ENCODE results near the gene MRPL20.
"Not testable (repeated sequence)": the region's sequence is repeated elsewhere in the genome, so short reads cannot be mapped to it uniquely, and the experiment has no call there.

Gene MRPL20

DNA sequence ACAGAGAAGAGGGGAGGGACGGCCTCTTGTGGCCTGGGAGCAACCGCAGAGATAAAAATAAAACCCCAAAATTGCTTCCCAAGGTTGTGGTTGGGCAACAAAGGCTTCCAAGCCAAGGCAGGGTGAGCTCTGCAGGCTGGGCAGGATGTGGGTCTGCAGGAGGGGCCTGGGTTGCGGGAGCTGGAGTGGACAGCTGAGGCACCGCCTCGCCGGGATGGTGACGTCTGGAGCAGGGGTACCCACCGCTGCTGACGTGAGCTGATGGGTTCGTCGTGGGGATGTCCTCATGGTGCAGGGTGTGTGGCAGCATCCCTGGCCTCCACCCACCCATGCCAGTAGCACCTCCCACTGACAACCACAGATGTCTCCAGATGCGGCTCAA, 35.7 kb downstream of the MRPL20 start:
- no peak overlapping the region for H3K4me3 ChIP-seq (ENCODE audit: low read length)
- no peak overlapping the region for H3K9ac ChIP-seq (ENCODE audit: low read length)
- no peaks in the 10 kb centered on the region for H3K4me1 ChIP-seq (ENCODE audit: control insufficient read depth, low read depth, low read length)
- H3K27ac ChIP-seq (ENCODE audit: low read length) = no peak overlapping the region
- no peaks in the 10 kb centered on the region for H3K27me3 ChIP-seq (ENCODE audit: control insufficient read depth, insufficient read depth, low read length)
- peaks cover 10% of the 10 kb centered on the region for H3K9me3 ChIP-seq (ENCODE audit: control insufficient read depth, low read depth, low read length)
- no peaks in the 10 kb centered on the region for H3K36me3 ChIP-seq (ENCODE audit: control insufficient read depth, low read depth, low read length)

DNA sequence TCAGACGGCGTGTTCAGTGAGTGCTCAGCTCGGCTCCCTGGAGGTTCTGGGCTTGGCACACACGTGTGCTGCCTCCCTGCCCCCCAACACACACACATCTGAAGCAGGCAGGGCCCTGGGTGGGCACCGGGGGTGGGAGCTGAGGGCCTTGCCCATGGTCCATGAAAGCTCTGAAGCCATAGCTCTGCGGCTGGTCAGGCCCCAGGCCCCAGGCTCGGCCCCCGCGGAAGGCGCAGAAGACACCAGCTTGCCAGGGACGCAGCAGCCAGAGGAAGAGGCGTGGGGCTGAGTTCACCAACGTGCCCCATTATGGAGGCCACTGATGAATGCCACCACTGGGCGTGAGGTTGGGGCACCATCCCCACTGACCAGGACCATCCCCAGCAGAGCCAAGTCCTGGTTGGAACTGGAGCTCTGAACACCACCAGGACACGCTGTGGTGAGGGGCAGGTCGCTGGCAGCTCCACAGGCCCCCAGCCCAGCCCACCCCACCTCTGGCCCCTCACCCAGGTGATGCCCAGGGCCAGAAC, 36.3 kb downstream of the MRPL20 start:
- H3K4me1 ChIP-seq (ENCODE audit: control insufficient read depth, low read depth, low read length) = no peaks in the 10 kb centered on the region
- H3K27ac ChIP-seq (ENCODE audit: low read length) = no peak overlapping the region
- peaks cover 13% of the 10 kb centered on the region for H3K9me3 ChIP-seq (ENCODE audit: control insufficient read depth, low read depth, low read length)
- H3K4me3 ChIP-seq (ENCODE audit: low read length) = no peak overlapping the region
- H3K36me3 ChIP-seq (ENCODE audit: control insufficient read depth, low read depth, low read length) = no peaks in the 10 kb centered on the region
- no peaks in the 10 kb centered on the region for H3K27me3 ChIP-seq (ENCODE audit: control insufficient read depth, insufficient read depth, low read length)
- H3K9ac ChIP-seq (ENCODE audit: low read length) = no peak overlapping the region

DNA sequence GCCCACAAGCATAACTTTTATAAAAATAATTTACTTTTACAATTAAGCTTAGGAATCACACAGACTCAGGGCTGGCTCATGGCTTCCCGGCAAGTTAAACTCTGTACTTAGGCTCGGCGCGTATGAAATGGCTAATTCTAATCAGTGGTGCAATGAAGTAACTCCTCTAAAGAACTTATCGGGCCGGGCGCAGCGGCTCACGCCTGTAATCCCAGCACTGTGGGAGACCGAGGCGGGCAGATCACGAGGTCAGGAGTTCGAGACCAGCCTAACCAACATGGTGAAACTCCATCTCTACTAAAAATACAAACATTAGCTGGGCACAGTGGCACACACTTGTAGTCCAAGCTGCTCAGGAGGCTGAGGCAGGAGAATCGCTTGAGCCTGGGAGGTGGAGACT, 37.0 kb downstream of the MRPL20 start:
- not testable (repeated sequence) for H3K36me3 ChIP-seq (ENCODE audit: control insufficient read depth, low read depth, low read length); H3K27ac ChIP-seq (ENCODE audit: low read length); H3K9ac ChIP-seq (ENCODE audit: low read length); H3K27me3 ChIP-seq (ENCODE audit: control insufficient read depth, insufficient read depth, low read length); H3K4me3 ChIP-seq (ENCODE audit: low read length); H3K4me1 ChIP-seq (ENCODE audit: control insufficient read depth, low read depth, low read length)
- H3K9me3 ChIP-seq (ENCODE audit: control insufficient read depth, low read depth, low read length) = peaks cover 13% of the 10 kb centered on the region

DNA sequence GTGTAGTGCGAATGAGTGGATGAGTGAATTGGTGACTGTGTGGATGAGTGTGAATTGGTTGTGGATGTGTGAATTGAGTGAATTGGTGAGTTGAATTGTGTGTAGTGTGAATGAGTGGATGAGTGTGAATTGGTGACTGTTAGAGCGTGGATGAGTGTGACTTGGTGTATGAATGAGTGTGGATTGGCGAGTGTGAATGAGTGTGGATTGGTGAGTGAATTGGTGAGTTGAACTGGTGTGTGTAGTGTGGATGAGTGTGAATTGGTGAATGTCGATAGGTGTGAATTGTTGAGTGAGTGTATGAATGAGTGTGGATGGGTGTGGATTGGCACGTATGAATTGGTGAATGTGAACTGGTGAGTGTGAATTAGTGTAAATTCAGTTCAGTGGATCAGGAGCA, 39.8 kb downstream of the MRPL20 start:
- H3K4me1 ChIP-seq (ENCODE audit: control insufficient read depth, low read depth, low read length) = no peaks in the 10 kb centered on the region
- no peak overlapping the region for H3K4me3 ChIP-seq (ENCODE audit: low read length)
- H3K36me3 ChIP-seq (ENCODE audit: control insufficient read depth, low read depth, low read length) = no peaks in the 10 kb centered on the region
- no peak overlapping the region for H3K27ac ChIP-seq (ENCODE audit: low read length)
- peaks cover 13% of the 10 kb centered on the region for H3K9me3 ChIP-seq (ENCODE audit: control insufficient read depth, low read depth, low read length)
- H3K27me3 ChIP-seq (ENCODE audit: control insufficient read depth, insufficient read depth, low read length) = no peaks in the 10 kb centered on the region
- no peak overlapping the region for H3K9ac ChIP-seq (ENCODE audit: low read length)

DNA sequence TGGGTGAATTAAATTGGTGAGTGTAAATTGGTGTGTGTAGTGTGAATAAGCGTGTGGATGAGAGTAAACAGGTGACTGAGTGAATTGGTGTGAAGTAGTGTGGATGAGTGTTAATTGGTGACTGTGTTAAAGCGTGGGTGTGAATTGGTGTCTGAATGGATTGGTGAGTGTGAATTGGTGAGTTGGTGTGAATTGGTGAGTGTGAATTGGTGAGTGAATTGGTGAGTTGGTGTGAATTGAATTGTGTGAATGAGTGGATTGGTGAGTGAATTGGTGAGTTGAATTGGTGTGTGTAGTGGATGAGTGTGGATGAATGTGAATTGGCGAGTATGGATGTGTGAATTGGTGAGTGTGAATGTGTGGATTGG, 40.4 kb downstream of the MRPL20 start:
- Histone ChIP-seq H3K9ac (ENCODE audit: low read length) (no peak overlapping the region), H3K4me3 (ENCODE audit: low read length) (no peak overlapping the region), H3K4me1 (ENCODE audit: control insufficient read depth, low read depth, low read length) (peaks cover 3% of the 10 kb centered on the region), H3K36me3 (ENCODE audit: control insufficient read depth, low read depth, low read length) (no peaks in the 10 kb centered on the region), H3K9me3 (ENCODE audit: control insufficient read depth, low read depth, low read length) (peaks cover 13% of the 10 kb centered on the region), H3K27ac (ENCODE audit: low read length) (no peak overlapping the region), H3K27me3 (ENCODE audit: control insufficient read depth, insufficient read depth, low read length) (no peaks in the 10 kb centered on the region)

DNA sequence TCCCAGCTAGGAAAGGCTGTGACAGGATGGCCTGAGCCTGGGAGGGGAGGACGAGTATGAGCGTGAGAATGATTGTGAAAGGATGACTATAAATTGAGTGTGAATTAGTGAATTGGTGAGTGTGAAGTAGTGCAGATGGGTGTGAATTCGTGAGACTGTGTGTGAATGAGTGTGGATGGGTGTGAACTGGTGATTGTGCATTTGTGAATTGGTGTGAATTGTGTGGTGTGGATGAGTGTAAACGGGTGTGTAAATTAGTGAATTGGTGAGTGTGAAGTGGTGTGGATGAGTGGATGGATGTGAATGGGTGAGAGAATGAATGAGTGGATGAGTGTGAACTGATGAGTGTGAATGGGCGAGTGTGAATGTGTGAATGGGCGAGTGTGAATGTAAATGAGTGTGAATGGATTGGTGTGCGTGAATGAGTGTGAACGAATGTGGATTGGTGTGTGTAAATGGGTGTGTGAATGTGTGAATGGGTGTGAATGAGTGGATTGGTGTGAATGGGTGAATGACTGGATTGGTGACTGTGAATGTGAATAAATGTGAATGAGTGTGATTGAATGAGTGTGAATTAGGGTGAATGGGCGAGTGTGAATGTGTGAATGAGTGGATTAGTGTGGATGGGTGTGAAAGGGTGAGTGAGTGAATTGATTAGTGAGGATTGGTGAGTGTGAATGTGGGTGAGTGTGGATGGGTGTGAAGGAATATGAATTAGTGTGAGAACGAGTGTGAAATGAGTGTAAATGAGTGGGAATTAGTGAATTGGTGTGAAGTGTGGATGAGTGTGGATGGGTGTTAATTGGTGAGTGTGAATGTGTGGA, 41.0 kb downstream of the MRPL20 start:
- H3K27me3 ChIP-seq (ENCODE audit: control insufficient read depth, insufficient read depth, low read length) = no peaks in the 10 kb centered on the region
- H3K36me3 ChIP-seq (ENCODE audit: control insufficient read depth, low read depth, low read length) = no peaks in the 10 kb centered on the region
- peaks cover 13% of the 10 kb centered on the region for H3K9me3 ChIP-seq (ENCODE audit: control insufficient read depth, low read depth, low read length)
- H3K4me3 ChIP-seq (ENCODE audit: low read length) = no peak overlapping the region
- no peak overlapping the region for H3K27ac ChIP-seq (ENCODE audit: low read length)
- H3K4me1 ChIP-seq (ENCODE audit: control insufficient read depth, low read depth, low read length) = peaks cover 3% of the 10 kb centered on the region
- H3K9ac ChIP-seq (ENCODE audit: low read length) = no peak overlapping the region

DNA sequence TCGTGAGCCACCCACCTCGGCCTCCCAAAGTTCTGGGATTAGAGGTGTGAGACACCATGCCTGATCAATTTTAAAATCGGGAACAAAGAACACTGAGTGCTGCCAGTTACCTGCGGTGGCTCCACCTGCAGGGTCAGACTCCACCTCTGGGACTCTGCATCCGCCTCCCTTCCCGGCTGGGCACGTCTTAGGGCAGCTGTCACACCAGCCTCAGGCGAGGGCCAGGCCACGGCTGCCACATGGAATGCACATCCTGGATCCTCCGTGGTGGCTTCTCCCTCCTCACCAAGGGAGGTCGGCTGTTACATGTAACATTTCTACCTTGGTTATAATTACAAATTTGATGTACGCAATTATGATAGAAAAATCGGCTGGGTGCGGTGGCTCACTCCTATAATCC, 42.8 kb downstream of the MRPL20 start:
- Histone ChIP-seq H3K9me3 (ENCODE audit: control insufficient read depth, low read depth, low read length) (peaks cover 13% of the 10 kb centered on the region), H3K27me3 (ENCODE audit: control insufficient read depth, insufficient read depth, low read length) (no peaks in the 10 kb centered on the region), H3K27ac (ENCODE audit: low read length) (no peak overlapping the region), H3K36me3 (ENCODE audit: control insufficient read depth, low read depth, low read length) (no peaks in the 10 kb centered on the region), H3K4me3 (ENCODE audit: low read length) (no peak overlapping the region), H3K9ac (ENCODE audit: low read length) (no peak overlapping the region), H3K4me1 (ENCODE audit: control insufficient read depth, low read depth, low read length) (peaks cover 4% of the 10 kb centered on the region)

DNA sequence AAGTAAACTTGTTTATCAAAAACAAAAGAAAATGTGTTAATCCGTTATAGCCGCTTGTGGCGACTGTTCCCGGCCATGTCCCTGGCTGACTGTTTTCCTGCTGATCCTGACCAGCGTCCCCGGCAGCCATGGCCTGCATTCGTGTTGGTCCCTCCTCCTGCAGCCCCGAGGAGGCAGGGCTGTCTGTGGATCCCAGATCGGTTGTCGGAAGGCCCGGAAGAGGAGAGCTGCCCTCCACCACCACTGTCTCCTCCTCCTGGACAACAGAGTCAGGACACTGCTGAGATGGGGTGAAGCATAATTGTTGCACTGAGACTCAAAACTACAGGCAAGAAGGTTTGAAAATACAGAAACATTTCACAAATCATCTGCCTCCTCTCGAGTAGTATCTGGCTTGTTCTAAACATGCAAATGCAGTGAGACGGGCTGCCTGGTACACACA, 45.1 kb downstream of the MRPL20 start:
- peaks cover 9% of the 10 kb centered on the region for H3K9me3 ChIP-seq (ENCODE audit: control insufficient read depth, low read depth, low read length)
- H3K4me1 ChIP-seq (ENCODE audit: control insufficient read depth, low read depth, low read length) = peaks cover 13% of the 10 kb centered on the region
- no peak overlapping the region for H3K27ac ChIP-seq (ENCODE audit: low read length)
- no peak overlapping the region for H3K4me3 ChIP-seq (ENCODE audit: low read length)
- no peaks in the 10 kb centered on the region for H3K36me3 ChIP-seq (ENCODE audit: control insufficient read depth, low read depth, low read length)
- no peaks in the 10 kb centered on the region for H3K27me3 ChIP-seq (ENCODE audit: control insufficient read depth, insufficient read depth, low read length)
- no peak overlapping the region for H3K9ac ChIP-seq (ENCODE audit: low read length)

DNA sequence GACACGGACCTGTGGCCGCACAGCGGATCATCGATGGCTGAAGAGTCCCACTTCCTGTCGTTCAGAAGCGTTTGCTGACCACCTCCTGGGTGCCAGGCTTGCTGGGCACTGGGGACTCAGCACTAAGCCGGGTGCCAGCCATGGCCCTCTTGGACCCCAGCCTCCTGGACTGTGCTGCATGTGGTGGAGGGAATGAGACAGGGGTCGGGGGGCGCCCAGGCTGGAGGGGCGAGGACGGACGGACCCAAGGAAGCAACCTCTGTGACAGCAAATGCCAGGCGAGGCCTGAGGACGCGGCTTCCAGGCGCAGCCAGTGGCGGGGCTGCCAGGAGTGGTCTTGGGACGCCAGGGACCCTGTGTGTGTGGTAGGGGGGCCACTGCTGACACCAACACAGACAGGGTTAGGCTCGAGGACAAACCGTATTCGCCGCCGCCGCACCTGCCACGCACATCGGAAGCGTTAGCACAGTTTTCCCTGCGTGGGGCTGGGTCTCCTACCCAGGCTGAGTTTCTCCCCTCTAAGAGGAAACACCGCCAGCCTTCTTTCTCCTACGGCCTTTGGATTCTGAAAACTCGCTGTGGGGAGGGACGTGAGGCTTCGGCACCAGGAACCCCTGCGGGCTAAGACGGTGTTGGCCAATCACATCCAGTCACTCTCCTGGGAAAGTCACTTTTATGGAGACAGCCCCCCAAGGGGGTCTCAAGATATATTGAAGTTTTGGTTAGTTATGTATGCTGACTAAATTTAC, 45.7 kb downstream of the MRPL20 start:
- H3K36me3 ChIP-seq (ENCODE audit: control insufficient read depth, low read depth, low read length) = no peaks in the 10 kb centered on the region
- H3K27me3 ChIP-seq (ENCODE audit: control insufficient read depth, insufficient read depth, low read length) = no peaks in the 10 kb centered on the region
- no peak overlapping the region for H3K27ac ChIP-seq (ENCODE audit: low read length)
- H3K9me3 ChIP-seq (ENCODE audit: control insufficient read depth, low read depth, low read length) = peaks cover 4% of the 10 kb centered on the region
- H3K4me1 ChIP-seq (ENCODE audit: control insufficient read depth, low read depth, low read length) = peaks cover 13% of the 10 kb centered on the region
- no peak overlapping the region for H3K4me3 ChIP-seq (ENCODE audit: low read length)
- H3K9ac ChIP-seq (ENCODE audit: low read length) = no peak overlapping the region

DNA sequence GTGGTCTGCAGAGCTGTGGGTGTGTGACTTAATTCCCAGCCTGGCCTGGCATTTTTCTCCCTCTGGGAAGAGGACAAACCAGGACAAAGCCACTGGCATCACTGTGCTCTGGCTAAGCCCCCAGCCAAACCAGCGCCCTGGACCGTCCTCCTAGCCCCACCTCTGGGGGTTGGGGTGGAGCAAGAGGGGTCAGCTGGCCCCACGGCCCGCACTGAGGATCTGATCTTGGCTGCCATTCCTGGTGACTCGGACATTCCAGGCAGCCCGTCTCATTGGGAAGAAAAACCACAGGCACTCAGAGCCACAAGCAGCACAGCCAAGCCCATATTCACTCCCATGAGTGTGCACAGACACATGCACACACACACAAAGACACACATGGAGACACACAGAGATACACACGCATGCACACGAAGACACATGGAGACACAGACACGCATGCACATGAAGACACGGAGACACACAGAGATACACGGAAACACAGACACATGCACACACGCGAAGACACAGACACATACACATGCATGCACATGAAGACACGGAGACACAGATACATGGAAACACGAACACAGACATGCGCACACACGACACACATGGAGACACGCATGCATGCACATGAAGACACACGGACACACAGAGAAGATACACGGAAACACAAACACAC, 46.5 kb downstream of the MRPL20 start:
- no peaks in the 10 kb centered on the region for H3K36me3 ChIP-seq (ENCODE audit: control insufficient read depth, low read depth, low read length)
- H3K27me3 ChIP-seq (ENCODE audit: control insufficient read depth, insufficient read depth, low read length) = peaks cover under 1% of the 10 kb centered on the region
- no peaks in the 10 kb centered on the region for H3K9me3 ChIP-seq (ENCODE audit: control insufficient read depth, low read depth, low read length)
- H3K4me1 ChIP-seq (ENCODE audit: control insufficient read depth, low read depth, low read length) = peaks cover 13% of the 10 kb centered on the region
- H3K27ac ChIP-seq (ENCODE audit: low read length) = no peak overlapping the region
- no peak overlapping the region for H3K4me3 ChIP-seq (ENCODE audit: low read length)
- no peak overlapping the region for H3K9ac ChIP-seq (ENCODE audit: low read length)

DNA sequence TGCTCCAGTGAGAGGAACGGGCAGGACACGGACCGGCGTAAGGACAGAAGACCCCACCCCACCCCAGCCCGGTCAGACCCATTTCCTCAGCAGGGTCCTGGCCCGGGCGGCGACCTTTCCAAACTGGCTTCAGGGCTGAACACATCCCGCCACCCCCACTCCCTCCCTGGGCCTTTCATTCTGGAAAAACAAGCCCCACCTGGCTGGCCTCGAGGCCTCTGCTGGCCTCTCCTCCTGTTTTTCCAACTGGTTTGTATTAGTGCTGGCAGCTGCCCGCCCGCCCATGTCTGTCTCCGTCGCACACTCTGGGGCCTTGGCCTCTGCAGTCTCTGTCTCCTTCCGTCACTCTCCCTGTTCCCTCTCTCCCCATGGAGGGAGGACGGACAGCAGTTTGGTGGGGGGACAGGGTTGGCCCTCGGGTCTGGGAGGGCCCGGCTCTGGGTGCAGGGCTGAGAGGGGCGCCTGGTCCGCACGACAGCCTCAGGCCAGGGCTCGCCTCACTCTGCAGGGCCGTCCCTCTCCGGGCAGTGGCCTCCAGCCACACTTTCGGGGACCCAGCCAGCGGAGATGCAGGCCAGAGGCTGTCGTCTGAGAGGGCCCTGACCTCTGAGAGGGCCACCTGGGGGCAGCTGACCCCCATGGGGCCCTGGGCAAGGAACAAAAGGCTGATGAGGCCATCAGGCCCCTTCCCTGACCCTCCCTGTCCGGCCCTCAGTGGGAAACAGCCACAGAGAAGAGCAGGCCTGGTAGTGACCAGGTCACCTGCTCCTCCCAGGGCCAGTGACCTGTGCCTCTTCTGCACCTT, 47.2 kb downstream of the MRPL20 start:
- Histone ChIP-seq H3K36me3 (ENCODE audit: control insufficient read depth, low read depth, low read length) (no peaks in the 10 kb centered on the region), H3K4me1 (ENCODE audit: control insufficient read depth, low read depth, low read length) (peaks cover 13% of the 10 kb centered on the region), H3K27ac (ENCODE audit: low read length) (no peak overlapping the region), H3K27me3 (ENCODE audit: control insufficient read depth, insufficient read depth, low read length) (peaks cover 8% of the 10 kb centered on the region), H3K9me3 (ENCODE audit: control insufficient read depth, low read depth, low read length) (no peaks in the 10 kb centered on the region), H3K4me3 (ENCODE audit: low read length) (no peak overlapping the region), H3K9ac (ENCODE audit: low read length) (no peak overlapping the region)
